Panc1 (cell line): ENCODE data around the gene GULP1. TPM values are rescaled to one million over a fixed set of nuclear protein-coding genes. Genes with fewer than 3 reads are reported as not detected.

Source experiments
- ATAC-seq: fragments of 200-7000 bp; cut with Tn5 transposase; 2 replicates; pipeline ENCODE4 v1.9.1; 2020; ENCODE audit warnings: mild to moderate bottlenecking, moderate library complexity
- BruUV-seq: library from RNA; stranded (reverse); fragments of 400-500 nt; replicated peaks from 2 replicates; lab custom pipeline; 2021; lab: Mats Ljungman, UMichigan
- CTCF ChIA-PET: fragments of 300-600 bp; sonication (Branson Sonifier 250); formaldehyde crosslinking; loops from one replicate; lab custom pipeline; 2022; ENCODE audit warnings: antibody characterized with exemption; lab: Charles Lee
- POLR2A ChIA-PET: fragments of 300-600 bp; sonication (Branson Sonifier 250); formaldehyde crosslinking; loops from one replicate; lab custom pipeline; 2022; ENCODE audit warnings: antibody characterized with exemption; lab: Charles Lee
- DNase-seq: peaks from one replicate; pipeline ENCODE4 v3.0.0-alpha.2; 2010; ENCODE audit warnings: low read depth, low spot score
- H3K27ac ChIP-seq: 2 replicates; pipeline ENCODE4 v1.5.1; 2011; ENCODE audit warnings: mild to moderate bottlenecking, low read length, inconsistent platforms
- H3K27me3 ChIP-seq: fragments of 200-500 bp; sonication (Bioruptor generic); 2 replicates; pipeline ENCODE4 v1.6.0; 2014; ENCODE audit warnings: low read length, inconsistent platforms; ENCODE audit not compliant: control insufficient read depth, insufficient read depth
- H3K36me3 ChIP-seq: fragments of 200-500 bp; sonication (Bioruptor generic); 2 replicates; pipeline ENCODE4 v1.5.1; 2014; ENCODE audit warnings: inconsistent platforms, mild to moderate bottlenecking, low read length, moderate library complexity; ENCODE audit not compliant: control insufficient read depth, insufficient read depth
- H3K4me1 ChIP-seq: 2 replicates; pipeline ENCODE4 v1.5.1; 2011; ENCODE audit warnings: inconsistent platforms, mild to moderate bottlenecking, low read length, moderate library complexity; ENCODE audit not compliant: control insufficient read depth, insufficient read depth
- H3K4me3 ChIP-seq, 2 experiments: 2 replicates each; pipeline ENCODE4 v1.5.1; 2011 to 2012; ENCODE audit warnings: low read depth in 2 of 2, low read length in 2 of 2, mild to moderate bottlenecking in 2 of 2, inconsistent platforms in 1 of 2, moderate library complexity in 1 of 2
- H3K9me3 ChIP-seq: fragments of 200-500 bp; sonication (Bioruptor generic); 2 replicates; pipeline ENCODE4 v1.5.1; 2014; ENCODE audit warnings: low read depth, mild to moderate bottlenecking, inconsistent platforms, low read length, moderate library complexity; ENCODE audit not compliant: control insufficient read depth, insufficient read depth
- POLR2AphosphoS5 ChIP-seq: IDR thresholded peaks from 2 replicates; pipeline ENCODE4 v1.6.1; 2012; ENCODE audit warnings: mild to moderate bottlenecking, low read depth, low read length, moderate library complexity
- REST ChIP-seq, 2 experiments: IDR thresholded peaks; 2 replicates each; pipeline ENCODE4 v1.6.1; 2011 to 2012; ENCODE audit warnings: low read depth in 2 of 2, control low read depth in 1 of 2, low read length in 1 of 2, mild to moderate bottlenecking in 1 of 2, moderate library complexity in 1 of 2; ENCODE audit not compliant: insufficient read depth in 1 of 2
- SIN3A ChIP-seq: IDR thresholded peaks from 2 replicates; pipeline ENCODE4 v1.6.1; 2012; ENCODE audit warnings: low read depth, mild to moderate bottlenecking, low read length, moderate library complexity, borderline replicate concordance; ENCODE audit not compliant: insufficient read depth
- TCF7L2 ChIP-seq: IDR thresholded peaks from 2 replicates; pipeline ENCODE4 v1.6.1; 2011; ENCODE audit warnings: mild to moderate bottlenecking, low read depth, low read length, inconsistent platforms
- in situ Hi-C: cut with HindIII; loops from 2 replicates; pipeline ENCODE4 v1.10.0; 2016; ENCODE audit warnings: low sequenced_read_pairs, low pct_unique_long_range_greater_than_20kb
- intact Hi-C: fragments of 100-400 bp; cut with micrococcal nuclease; formaldehyde crosslinking; loops from one replicate; pipeline ENCODE4 v1.10.0; 2022; ENCODE audit not compliant: unreplicated experiment
- total RNA-seq: library from RNA; stranded (reverse); gene quantifications from one replicate; pipeline ENCODE4 v1.2.1, GENCODE V29; 2021; ENCODE audit not compliant: unreplicated experiment
- TF ChIP-seq, protein P1 (sequence below): fragments of 450-650 bp; IDR thresholded peaks from 2 replicates; pipeline ENCODE4 v1.5.1; 2017; ENCODE audit warnings: mild to moderate bottlenecking

The GULP1 gene
- total RNA-seq, 1 experiment from 2014 or later: 51.5 TPM

- in situ Hi-C loops: no loop called here
- no peak for DNase-seq
Measured at GRCh38 chr2:188272121-188272520, 19.6 kb upstream of the GULP1 start.

DNA sequence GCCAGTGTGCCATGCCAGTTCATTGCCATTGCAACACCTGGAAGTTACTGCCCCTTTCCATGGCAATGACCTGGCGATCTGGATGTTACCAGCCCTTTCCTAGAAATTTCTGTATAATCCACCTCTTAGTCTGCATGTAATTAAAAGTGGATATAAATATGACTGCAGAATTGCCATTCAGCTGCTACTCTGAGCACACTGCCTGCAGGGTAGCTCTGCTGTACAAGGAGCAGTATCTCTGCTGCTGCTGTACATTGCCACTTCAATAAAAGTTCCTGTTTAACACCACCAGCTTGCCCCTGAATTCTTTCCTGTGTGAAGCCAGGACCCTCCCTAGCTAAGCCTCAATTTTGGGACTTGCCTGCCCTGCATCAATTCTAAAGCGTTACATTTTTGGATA lies 17.4 kb upstream of the GULP1 start:
- Histone ChIP-seq H3K27ac (no peak overlapping the region), H3K27me3 (no peaks in the 10 kb centered on the region), H3K36me3 (no peaks in the 10 kb centered on the region), H3K4me3 (no peak overlapping the region), H3K9me3 (no peaks in the 10 kb centered on the region; the same call in 1 of the 2 replicates), H3K4me1 (no peaks in the 10 kb centered on the region)
- ChIA-PET POLR2A (no interaction called here), CTCF (interaction anchor here (0.6 kb wide), 1 partner anchor 17 kb away, joined by 6 read pairs; the partner anchor contains the start of gene GULP1)
- BruUV-seq: no TSS peak
- intact Hi-C loops: no loop called here
- ATAC-seq (no peak), DNase-seq (no peak)
- TF ChIP-seq SIN3A: no peak
- TF ChIP-seq POLR2AphosphoS5: no peak
- TF ChIP-seq, protein P1, sequence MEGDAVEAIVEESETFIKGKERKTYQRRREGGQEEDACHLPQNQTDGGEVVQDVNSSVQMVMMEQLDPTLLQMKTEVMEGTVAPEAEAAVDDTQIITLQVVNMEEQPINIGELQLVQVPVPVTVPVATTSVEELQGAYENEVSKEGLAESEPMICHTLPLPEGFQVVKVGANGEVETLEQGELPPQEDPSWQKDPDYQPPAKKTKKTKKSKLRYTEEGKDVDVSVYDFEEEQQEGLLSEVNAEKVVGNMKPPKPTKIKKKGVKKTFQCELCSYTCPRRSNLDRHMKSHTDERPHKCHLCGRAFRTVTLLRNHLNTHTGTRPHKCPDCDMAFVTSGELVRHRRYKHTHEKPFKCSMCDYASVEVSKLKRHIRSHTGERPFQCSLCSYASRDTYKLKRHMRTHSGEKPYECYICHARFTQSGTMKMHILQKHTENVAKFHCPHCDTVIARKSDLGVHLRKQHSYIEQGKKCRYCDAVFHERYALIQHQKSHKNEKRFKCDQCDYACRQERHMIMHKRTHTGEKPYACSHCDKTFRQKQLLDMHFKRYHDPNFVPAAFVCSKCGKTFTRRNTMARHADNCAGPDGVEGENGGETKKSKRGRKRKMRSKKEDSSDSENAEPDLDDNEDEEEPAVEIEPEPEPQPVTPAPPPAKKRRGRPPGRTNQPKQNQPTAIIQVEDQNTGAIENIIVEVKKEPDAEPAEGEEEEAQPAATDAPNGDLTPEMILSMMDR: no peak
- no peak for TF ChIP-seq REST (IDR thresholded peaks at IDR 0.05; ENCODE audit: insufficient read depth in 1 of 2, low read depth in 2 of 2, low read length in 1 of 2)
- TF ChIP-seq TCF7L2: no peak
- in situ Hi-C loops: no loop called here

More at GRCh38 chr2:188272121-188272520, 19.6 kb upstream of the GULP1 start:
- no TSS peak for BruUV-seq
- ChIA-PET CTCF (no interaction called here), POLR2A (no interaction called here)
- Histone ChIP-seq H3K4me3 (no peak overlapping the region), H3K36me3 (no peaks in the 10 kb centered on the region), H3K4me1 (no peaks in the 10 kb centered on the region), H3K9me3 (no peaks in the 10 kb centered on the region; the same call in 1 of the 2 replicates), H3K27ac (no peak overlapping the region), H3K27me3 (no peaks in the 10 kb centered on the region)
- TF ChIP-seq SIN3A (no peak), TCF7L2 (no peak), REST (IDR thresholded peaks at IDR 0.05; ENCODE audit: insufficient read depth in 1 of 2, low read depth in 2 of 2, low read length in 1 of 2) (no peak), POLR2AphosphoS5 (no peak)
- TF ChIP-seq, protein P1: no peak
- intact Hi-C loops: no loop called here
- no peak for ATAC-seq
